ENCODE results near the gene ACTR3.
A peak's percentile ranks its signal among the peaks of the same experiment; 100 is the strongest.

Gene ACTR3

DNA sequence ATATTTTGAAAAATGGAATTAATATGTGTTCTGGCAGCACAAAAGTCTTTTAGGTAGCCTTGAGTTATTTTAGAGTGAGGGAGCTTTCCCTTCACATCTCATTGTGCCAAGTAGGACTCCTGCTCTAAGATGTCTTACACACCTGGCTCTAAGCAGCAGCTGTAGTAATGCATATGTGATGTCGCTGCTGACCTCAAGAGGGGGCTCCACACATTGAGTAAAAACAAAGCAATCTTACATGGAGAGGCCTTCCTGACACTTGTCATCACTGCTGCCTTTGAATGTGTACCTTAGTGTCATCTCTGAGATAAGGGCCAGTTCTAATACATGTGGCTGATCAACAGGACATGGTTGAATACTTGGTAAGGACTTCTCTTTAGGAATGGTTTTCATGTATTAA, 75.8 kb downstream of the ACTR3 start:
- DNase-seq (ENCODE audit: low read depth in 2 of 2) = no peak

- no peak for DNase-seq (ENCODE audit: low read depth in 2 of 2)
Observed at GRCh38 chr2:113966171-113966570, 76.3 kb downstream of the ACTR3 start.

- DNase-seq (ENCODE audit: low read depth in 2 of 2) = no peak
Observed at GRCh38 chr2:113966832-113967231, 76.9 kb downstream of the ACTR3 start.

- DNase-seq (ENCODE audit: low read depth in 2 of 2) = no peak
Observed at GRCh38 chr2:113967272-113967671, 77.4 kb downstream of the ACTR3 start.

DNA sequence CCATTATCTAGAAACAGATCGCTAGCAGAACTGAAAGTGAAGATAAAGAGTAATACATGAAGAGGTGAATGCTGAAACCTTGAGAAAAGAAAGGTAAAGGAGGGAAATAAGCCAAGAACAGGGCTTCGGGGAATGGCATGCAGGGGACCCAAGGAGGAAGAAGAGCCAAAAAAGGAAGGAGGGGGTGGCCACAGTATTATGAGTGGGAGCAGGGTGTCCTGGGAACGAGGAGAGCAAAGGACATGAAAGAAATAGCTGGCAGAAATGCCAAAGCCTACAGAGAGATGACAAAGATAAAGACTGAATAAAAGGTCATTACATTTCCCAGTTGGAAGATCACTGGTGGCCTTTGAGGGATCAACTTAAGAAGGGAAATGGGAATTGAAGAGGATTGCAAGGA, 82.9 kb downstream of the ACTR3 start:
- no peak for DNase-seq (ENCODE audit: low read depth in 2 of 2)

GRCh38 chr2:113973810-113974209, 83.9 kb downstream of the ACTR3 start:
- no peak for DNase-seq (ENCODE audit: low read depth in 2 of 2)

DNA sequence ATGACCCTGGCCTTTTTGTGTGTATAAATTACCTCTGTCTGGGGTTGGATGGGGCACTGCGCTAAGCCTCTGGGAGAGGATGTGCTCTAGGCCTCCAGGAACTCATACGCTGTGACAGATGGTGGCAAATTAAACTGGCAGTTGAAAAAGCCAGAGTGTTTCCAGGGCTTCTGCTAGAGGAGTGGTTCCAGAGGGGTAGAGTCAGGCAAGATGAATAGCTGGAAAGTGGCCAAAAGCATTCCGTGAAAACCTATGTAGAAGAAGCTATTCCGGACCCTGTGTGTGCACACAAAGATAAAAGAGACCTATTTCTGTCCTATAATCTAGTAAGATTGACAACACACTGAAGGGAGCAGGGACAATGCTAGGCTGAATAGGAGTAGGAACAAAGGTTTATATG, 84.8 kb downstream of the ACTR3 start:
- no peak for DNase-seq (ENCODE audit: low read depth in 2 of 2)

GRCh38 chr2:113976277-113976928, 86.5 kb downstream of the ACTR3 start:
- DNase-seq (ENCODE audit: low read depth in 2 of 2) = no peak

DNA sequence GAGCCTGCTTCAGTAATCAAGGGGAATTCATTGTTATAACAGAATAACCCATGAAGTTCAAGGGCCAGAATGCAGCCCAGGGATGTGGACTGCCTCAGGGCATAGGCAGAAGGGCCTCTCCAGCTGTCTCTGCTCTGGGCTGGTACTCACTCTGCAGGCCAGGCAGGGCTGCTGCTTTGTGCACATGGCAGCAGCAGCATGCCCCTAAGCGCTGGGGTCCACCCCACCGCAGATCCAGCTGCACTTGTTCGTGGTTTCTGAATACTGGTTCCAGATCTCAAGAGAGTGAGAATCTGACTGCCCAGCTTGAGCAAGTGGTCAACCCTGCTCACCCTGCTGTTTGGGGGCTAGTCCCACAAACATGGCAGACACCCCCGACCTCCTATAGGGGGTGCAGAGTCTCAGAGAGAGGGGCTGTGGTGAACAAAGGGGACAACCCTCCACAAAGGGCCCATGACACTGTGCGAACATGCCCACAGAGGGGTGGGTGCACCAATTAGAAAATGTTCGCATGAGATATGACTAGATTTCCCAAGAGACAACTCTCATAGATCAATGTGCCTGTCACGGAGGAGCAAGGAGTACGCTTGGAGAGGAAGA, 87.3 kb downstream of the ACTR3 start:
- no peak for DNase-seq (ENCODE audit: low read depth in 2 of 2)

- no peak for DNase-seq (ENCODE audit: low read depth in 2 of 2)
Observed at GRCh38 chr2:113977660-113978523, 88.0 kb downstream of the ACTR3 start.

DNA sequence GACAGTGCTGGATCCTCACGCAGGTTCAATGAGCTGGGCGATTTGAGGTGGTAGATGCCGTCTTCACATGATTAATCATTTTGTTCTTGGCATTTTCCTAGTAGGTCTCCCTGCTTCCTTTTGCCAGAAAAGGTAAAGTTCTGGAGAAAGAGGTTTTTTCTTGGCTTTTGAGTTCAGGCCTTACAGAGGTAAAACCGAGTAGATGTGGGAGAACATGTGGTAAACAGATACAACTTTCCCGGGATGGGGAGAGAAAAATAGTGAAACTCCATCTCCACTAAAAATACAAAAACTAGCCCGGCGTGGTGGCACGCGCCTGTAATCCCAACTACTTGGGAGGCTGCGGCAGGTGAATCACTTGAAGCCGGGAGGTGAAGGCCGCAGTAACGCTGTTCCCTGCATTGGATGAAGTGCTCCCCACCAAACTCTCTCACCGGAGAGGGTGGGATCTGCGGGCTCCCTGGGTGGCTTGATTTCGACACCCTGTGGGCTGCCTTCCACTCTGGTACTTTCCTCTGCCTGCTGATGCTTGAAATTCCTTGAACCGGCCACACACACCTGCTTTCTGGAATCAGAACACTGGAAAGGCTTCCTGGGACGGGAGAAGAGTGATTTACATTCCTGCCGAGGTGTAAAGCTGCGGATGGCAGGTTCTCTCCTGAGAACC, 88.8 kb downstream of the ACTR3 start:
- no peak for DNase-seq (ENCODE audit: low read depth in 2 of 2)

DNA sequence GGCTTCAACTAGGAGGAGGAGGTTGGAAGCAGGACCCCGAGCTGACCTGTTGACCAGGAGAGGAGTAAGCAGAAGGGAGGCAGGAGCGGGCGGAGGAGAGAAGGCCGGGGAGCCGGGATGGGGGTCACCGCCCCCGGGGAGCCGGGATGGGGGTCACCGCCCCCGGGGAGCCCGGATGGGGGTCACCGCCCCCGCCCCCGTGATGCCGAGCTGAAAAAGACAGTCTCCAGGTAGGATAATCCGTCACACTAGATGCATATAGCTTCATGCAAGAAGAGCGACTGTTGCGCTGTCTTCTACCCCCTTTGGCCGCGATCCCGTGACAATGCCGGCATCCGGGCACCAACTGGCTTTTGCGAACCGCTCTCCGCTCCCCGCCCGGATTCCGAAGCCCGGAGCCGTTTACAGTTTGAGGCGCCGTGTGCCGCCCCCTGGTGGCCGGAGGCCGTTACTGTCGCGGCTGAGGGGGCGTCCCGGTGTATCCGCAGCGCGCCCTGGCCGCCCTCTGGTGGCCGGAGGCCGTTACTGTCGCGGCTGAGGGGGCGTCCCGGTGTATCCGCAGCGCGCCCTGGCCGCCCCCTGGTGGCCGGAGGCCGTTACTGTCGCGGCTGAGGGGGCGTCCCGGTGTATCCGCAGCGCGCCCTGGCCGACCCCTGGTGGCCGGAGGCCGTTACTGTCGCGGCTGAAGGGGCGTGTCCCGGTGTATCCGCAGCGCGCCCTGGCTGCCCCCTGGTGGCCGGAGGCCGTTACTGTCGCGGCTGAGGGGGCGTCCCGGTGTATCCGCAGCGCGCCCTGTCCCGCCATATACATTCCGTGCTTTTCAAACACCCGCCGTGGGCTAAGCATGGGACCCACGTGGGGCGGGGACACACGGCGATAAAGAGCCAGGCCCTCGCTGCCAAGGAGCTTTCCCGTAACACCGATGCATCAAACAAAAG, 89.6 kb downstream of the ACTR3 start:
- peak in 1 of 2 donors; percentile 7 for DNase-seq (ENCODE audit: low read depth in 2 of 2)

DNA sequence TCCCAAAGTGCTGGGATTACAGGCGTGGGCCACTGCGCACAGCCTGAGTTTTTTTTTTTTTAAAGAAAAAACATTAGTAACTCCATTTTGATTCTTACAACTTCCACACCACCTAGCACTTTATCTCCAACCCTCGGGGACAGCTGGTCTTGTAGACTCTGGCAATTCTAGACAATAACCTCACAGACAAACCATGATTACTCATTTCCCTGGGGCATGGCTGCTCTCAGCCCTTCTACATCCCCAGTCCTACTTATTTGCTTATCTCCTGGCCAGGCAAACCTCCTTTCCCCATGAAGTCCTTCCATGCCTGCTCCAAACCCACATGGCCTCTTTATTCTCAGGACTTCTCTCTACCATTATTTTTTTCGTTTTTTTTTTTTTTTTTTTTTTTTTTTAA, 91.1 kb downstream of the ACTR3 start:
- no peak for DNase-seq (ENCODE audit: low read depth in 2 of 2)

- DNase-seq (ENCODE audit: low read depth in 2 of 2) = no peak
Observed at GRCh38 chr2:113981404-113982134, 91.7 kb downstream of the ACTR3 start.

GRCh38 chr2:113985554-113986397, 95.9 kb downstream of the ACTR3 start:
- DNase-seq (ENCODE audit: low read depth in 2 of 2) = no peak

DNA sequence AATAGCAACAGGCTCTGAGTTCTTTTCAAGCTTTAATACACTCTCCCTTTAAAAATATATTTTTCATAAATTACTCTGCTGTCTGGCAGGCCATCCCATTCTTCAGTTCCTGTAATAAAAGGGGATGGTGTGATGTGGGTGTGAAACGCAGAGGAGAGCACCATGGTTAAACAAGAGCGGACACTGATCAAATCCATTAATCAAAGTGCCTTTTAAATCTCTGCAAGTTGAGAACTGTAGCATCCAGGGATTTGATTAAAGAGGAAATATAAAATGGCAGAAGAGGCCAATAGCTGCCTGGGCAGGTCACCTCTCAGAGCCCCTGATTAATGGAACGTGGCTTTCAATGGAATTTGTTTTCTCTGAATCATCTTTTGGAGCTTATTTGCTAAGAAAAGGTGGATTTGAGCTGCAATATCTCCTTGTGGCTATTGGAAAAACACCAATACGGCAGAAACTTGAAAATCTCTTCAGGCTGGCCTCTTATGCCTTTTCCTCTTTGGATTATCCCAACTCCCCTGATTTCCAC, 96.9 kb downstream of the ACTR3 start:
- no peak for DNase-seq (ENCODE audit: low read depth in 2 of 2)

- DNase-seq (ENCODE audit: low read depth in 2 of 2) = no peak
Observed at GRCh38 chr2:113992090-113992489, 102.2 kb downstream of the ACTR3 start.

GRCh38 chr2:113996671-113997594, 107.0 kb downstream of the ACTR3 start:
- no peak for DNase-seq (ENCODE audit: low read depth in 2 of 2)
